Muscle layer of colon (tissue), 2 donors: ENCODE data around the gene NEB.

Experiments used
- H3K27ac ChIP-seq: one replicate; pipeline ENCODE4 v1.7.0; 2013; ENCODE audit warnings: low read depth, mild to moderate bottlenecking, low read length, moderate library complexity
- H3K27me3 ChIP-seq, 2 donors: one replicate each; pipeline ENCODE4 v1.7.0; 2013; ENCODE audit warnings: low read length in 2 of 2, mild to moderate bottlenecking in 2 of 2; ENCODE audit not compliant: insufficient read depth in 2 of 2, control insufficient read depth in 1 of 2
- H3K36me3 ChIP-seq: one replicate; pipeline ENCODE4 v1.7.0; 2013; ENCODE audit warnings: mild to moderate bottlenecking, low read length; ENCODE audit not compliant: insufficient read depth
- H3K4me1 ChIP-seq: one replicate; pipeline ENCODE4 v1.7.0; 2013; ENCODE audit warnings: mild to moderate bottlenecking, low read length; ENCODE audit not compliant: insufficient read depth
- H3K4me3 ChIP-seq, 2 donors: one replicate each; pipeline ENCODE4 v1.7.0; 2013; ENCODE audit warnings: low read length in 2 of 2, low read depth in 1 of 2, mild to moderate bottlenecking in 1 of 2, moderate library complexity in 1 of 2
- H3K9ac ChIP-seq: one replicate; pipeline ENCODE4 v1.7.0; 2013; ENCODE audit warnings: low read length
- H3K9me3 ChIP-seq: one replicate; pipeline ENCODE4 v1.7.0; 2013; ENCODE audit warnings: mild to moderate bottlenecking, low read length
- donor health status: abdominal sarcoma.
- donor health status: Adenocarcinoma of cecum.

Gene NEB

GRCh38 chr2:151526572-151527090 is 207.6 kb downstream of the NEB start:
- no peaks in the 10 kb centered on the region for H3K36me3 ChIP-seq
- no peak overlapping the region for H3K27ac ChIP-seq

GRCh38 chr2:151525821-151526373 is 208.4 kb downstream of the NEB start:
- Histone ChIP-seq H3K27me3 (no peaks in the 10 kb centered on the region), H3K36me3 (no peaks in the 10 kb centered on the region), H3K4me1 (no peaks in the 10 kb centered on the region), H3K9ac (no peak overlapping the region), H3K27ac (no peak overlapping the region), H3K9me3 (no peaks in the 10 kb centered on the region), H3K4me3 (no peak overlapping the region)

More at GRCh38 chr2:151526572-151527090, 207.6 kb downstream of the NEB start:
- no peaks in the 10 kb centered on the region for H3K9me3 ChIP-seq
- H3K9ac ChIP-seq, result no peak overlapping the region
- no peaks in the 10 kb centered on the region for H3K27me3 ChIP-seq
- no peak overlapping the region for H3K4me3 ChIP-seq
- H3K4me1 ChIP-seq, result no peaks in the 10 kb centered on the region

GRCh38 chr2:151523850-151524249 is 210.4 kb downstream of the NEB start:
- Histone ChIP-seq H3K27ac (no peak overlapping the region), H3K9me3 (no peaks in the 10 kb centered on the region), H3K27me3 (no peaks in the 10 kb centered on the region), H3K9ac (no peak overlapping the region), H3K36me3 (no peaks in the 10 kb centered on the region), H3K4me3 (no peak overlapping the region), H3K4me1 (no peaks in the 10 kb centered on the region)

DNA sequence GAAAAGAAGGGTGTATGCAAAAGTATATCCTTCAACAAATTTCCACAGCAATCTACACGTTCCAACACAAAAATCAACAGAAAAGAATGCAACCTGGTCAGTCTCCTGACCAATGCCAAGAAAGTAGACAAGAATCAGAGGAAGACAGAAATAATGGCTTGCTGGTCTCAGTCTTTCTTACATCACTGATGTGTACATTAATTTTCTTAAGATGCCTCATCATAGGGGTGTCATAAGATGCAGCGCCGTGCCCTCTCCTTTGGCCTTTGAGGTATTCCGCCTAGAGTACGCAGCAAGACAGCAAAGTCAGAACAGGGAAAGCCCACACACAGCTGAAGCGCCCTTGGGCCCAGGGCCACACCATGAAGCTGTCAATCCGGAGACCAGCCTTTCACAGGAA is 211.7 kb downstream of the NEB start:
- H3K27ac ChIP-seq, result no peak overlapping the region
- no peak overlapping the region for H3K9ac ChIP-seq
- no peaks in the 10 kb centered on the region for H3K9me3 ChIP-seq
- H3K4me3 ChIP-seq, result no peak overlapping the region
- H3K36me3 ChIP-seq, result no peaks in the 10 kb centered on the region
- H3K4me1 ChIP-seq, result no peaks in the 10 kb centered on the region
- H3K27me3 ChIP-seq, result no peaks in the 10 kb centered on the region

DNA sequence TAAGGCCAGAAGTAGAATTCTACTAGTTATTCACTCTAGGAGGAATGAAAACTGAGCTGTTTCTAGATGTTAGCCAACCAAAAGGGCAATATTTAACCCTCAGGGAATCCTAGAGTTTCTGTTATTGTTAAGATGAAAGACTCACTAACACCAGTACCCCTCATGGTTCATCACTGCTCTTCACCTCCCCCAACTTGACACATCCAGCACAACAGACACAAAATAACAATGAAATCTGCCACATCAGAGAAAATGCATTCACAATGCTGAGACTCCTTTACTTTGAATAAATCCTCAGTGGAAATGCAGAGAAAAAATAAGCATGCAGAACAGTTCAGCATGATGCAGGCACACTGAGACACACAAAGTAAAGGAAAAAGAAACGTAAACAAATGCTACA is 213.3 kb downstream of the NEB start:
- Histone ChIP-seq H3K4me1 (no peaks in the 10 kb centered on the region), H3K9me3 (no peaks in the 10 kb centered on the region), H3K36me3 (no peaks in the 10 kb centered on the region), H3K4me3 (no peak overlapping the region), H3K27me3 (no peaks in the 10 kb centered on the region), H3K27ac (no peak overlapping the region), H3K9ac (no peak overlapping the region)

DNA sequence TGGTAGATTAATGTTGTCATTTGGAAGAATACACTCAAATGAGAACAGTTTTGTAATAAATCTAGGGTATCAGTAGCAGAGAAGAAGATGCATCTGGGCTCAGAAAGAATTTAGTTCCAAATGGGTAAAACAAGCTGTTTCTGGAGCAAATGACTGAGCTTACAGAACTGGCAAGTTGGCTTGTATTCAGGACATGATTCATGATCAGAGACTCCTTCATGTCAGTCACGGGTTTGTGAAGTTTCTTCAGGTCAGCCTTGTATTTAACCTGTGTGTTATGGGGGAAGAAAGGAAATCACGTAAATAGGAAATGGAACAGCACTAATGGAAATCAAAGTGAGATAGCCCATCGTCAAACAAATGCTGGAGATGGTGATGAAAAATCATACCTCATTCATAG is 215.5 kb downstream of the NEB start:
- Histone ChIP-seq H3K36me3 (no peaks in the 10 kb centered on the region), H3K27me3 (no peaks in the 10 kb centered on the region), H3K4me1 (no peaks in the 10 kb centered on the region), H3K9ac (no peak overlapping the region), H3K4me3 (no peak overlapping the region), H3K9me3 (no peaks in the 10 kb centered on the region), H3K27ac (no peak overlapping the region)

DNA sequence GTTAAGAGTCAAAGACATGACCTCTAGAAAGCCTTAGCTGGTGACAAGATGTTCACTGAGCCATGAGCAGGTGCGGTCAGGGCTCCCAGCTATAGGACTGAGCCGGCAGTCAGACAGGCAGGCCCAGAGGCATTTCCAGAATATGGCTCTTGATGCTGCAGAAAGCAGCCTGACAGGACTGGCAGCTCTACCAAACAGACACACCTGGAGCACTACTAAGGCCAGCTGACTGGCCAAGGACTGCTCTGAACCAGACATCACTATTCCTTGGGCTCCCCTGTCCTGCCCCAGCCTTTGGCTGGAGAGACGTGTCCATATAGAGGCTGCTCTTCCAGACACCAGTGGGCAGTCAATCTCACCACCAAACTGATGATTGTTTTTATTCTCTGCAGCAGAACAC is 225.8 kb downstream of the NEB start:
- H3K9me3 ChIP-seq, result no peaks in the 10 kb centered on the region
- H3K27me3 ChIP-seq, result no peaks in the 10 kb centered on the region
- no peak overlapping the region for H3K4me3 ChIP-seq
- H3K36me3 ChIP-seq, result no peaks in the 10 kb centered on the region
- H3K4me1 ChIP-seq, result no peaks in the 10 kb centered on the region
- H3K27ac ChIP-seq, result no peak overlapping the region
- no peak overlapping the region for H3K9ac ChIP-seq

- H3K27ac ChIP-seq, result no peak overlapping the region
- no peaks in the 10 kb centered on the region for H3K27me3 ChIP-seq
- H3K36me3 ChIP-seq, result no peaks in the 10 kb centered on the region
- H3K4me1 ChIP-seq, result no peaks in the 10 kb centered on the region
- H3K9ac ChIP-seq, result no peak overlapping the region
- no peaks in the 10 kb centered on the region for H3K9me3 ChIP-seq
- no peak overlapping the region for H3K4me3 ChIP-seq
Measured at GRCh38 chr2:151506170-151506569, 228.1 kb downstream of the NEB start.

DNA sequence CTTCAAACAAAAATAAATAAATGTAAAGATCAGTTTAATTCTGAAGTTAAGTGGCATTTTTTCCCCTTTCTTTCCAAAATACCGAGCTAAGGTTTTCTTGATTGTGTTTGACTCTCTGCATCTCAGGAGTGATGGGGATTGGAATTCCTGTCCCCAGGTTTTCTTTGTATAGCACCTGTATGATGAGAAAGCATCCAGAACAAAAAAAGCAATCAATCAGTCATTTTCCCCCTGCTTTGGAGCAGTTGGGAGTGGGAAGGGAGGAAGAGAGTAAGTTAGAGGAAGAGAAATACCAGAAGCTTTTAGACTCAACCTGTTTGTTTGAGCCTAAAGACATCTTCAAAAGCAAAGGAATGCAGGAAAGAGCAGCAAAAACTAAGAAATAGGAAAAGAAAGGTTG is 236.1 kb downstream of the NEB start:
- H3K9ac ChIP-seq, result no peak overlapping the region
- no peak overlapping the region for H3K4me3 ChIP-seq
- H3K4me1 ChIP-seq, result no peaks in the 10 kb centered on the region
- H3K27ac ChIP-seq, result no peak overlapping the region
- H3K27me3 ChIP-seq, result no peaks in the 10 kb centered on the region
- H3K36me3 ChIP-seq, result no peaks in the 10 kb centered on the region
- H3K9me3 ChIP-seq, result no peaks in the 10 kb centered on the region

DNA sequence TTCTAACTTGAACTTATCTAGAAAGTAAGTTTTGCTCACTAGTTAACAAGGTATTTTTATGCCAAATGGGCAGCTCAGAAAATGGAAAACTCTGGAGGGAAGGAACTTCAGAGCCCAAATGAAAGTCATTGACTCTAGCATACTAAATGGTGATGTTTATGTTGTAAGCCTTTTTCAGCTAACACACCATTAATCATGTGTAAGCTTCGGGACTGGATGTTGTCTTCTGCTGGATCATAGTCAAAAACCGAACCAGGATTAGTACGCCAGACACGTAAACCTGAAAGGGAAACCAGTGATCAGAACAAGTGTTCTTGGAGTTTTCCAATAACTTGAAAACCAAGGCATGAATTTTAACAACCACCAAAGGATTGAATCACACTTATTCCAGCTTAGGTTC is 242.8 kb downstream of the NEB start:
- H3K27ac ChIP-seq, result no peak overlapping the region
- H3K4me1 ChIP-seq, result peaks cover 20% of the 10 kb centered on the region
- peaks cover under 1% of the 10 kb centered on the region for H3K36me3 ChIP-seq
- H3K9ac ChIP-seq, result no peak overlapping the region
- no peak overlapping the region for H3K4me3 ChIP-seq
- H3K27me3 ChIP-seq, result no peaks in the 10 kb centered on the region
- H3K9me3 ChIP-seq, result no peaks in the 10 kb centered on the region

DNA sequence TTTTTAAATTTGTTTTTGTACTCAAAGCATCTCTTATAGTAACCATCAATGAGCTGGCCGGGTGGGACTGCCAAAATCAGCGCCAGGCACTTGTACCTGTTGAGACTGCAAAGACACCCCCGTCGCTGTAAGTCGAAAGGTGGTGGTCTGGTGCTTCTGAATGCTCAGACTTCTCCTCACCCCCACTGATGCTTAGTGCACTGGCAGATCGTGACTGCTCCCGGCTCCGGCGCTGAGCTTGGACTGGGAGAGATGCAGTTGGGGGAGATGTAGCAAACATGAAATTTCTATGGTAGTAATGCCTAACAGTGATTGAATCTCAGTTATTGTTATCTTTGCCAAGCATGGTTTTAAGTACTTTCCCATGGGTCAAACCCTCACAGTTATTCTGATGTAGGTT is 244.0 kb downstream of the NEB start:
- no peaks in the 10 kb centered on the region for H3K9me3 ChIP-seq
- H3K4me3 ChIP-seq, result no peak overlapping the region
- H3K4me1 ChIP-seq, result peaks cover 20% of the 10 kb centered on the region
- H3K9ac ChIP-seq, result no peak overlapping the region
- H3K27ac ChIP-seq, result no peak overlapping the region
- H3K27me3 ChIP-seq, result no peaks in the 10 kb centered on the region
- H3K36me3 ChIP-seq, result peaks cover 5% of the 10 kb centered on the region

DNA sequence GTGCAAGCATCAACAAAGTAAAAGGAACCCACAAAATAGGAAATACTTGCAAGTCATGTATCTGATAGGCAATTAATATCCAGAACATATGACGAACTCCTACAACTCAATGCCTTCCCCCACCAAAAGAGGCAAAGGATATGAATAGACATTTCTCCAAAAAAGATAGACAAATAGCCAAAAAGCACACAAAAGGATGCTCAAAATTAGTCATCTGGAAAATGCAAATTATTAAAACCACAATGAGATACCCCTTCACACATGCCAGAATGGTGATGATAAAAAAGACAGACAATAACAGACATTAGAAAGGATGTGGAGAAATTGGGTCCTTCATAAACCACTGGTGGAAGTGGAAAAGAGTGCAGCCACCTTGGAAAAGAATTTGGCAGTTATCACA is 248.2 kb downstream of the NEB start:
- H3K27ac ChIP-seq, result no peak overlapping the region
- peaks cover 5% of the 10 kb centered on the region for H3K36me3 ChIP-seq
- no peaks in the 10 kb centered on the region for H3K27me3 ChIP-seq
- no peaks in the 10 kb centered on the region for H3K9me3 ChIP-seq
- peaks cover 10% of the 10 kb centered on the region for H3K4me1 ChIP-seq
- no peak overlapping the region for H3K9ac ChIP-seq
- H3K4me3 ChIP-seq, result no peak overlapping the region
